ENCODE measurements around the gene OR2F2.

OR2F2 gene

DNA sequence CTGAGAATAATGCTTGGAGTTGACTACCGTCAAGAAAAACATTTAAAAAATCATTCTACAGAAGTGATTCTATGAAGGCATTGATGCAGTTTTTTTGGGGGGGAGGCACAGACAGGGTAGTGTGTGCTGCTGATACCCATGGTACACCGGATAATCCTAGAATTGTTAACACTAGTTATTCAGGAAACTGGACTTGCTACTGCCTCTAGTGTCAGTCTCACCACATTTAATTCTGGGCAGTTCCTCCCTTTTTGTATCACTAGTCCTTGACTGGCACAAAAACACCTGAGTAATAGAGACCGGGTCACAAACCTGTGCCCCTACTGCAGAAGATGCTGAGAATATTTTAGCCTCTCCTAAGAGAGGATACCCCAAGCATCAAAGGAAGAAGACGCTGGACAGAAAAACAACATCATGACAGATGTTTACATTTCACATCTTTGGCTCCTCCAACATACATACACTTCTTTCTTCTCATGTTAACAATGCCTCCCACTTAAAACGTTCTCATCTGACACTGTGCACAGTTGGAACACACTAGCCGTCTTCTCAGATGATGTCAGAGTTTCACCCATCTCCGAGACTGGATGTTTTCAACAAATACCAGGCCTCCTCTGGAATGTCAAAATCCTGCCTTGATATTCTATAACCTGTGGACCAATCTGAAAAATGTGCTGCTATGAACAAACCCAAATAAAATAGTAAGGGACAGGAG lies 19.9 kb upstream of the OR2F2 start:
- no peak for DNase-seq

- DNase-seq, result no peak
These were observed 10.2 kb upstream of the OR2F2 start for GRCh38 chr7:143924851-143925250.

DNA sequence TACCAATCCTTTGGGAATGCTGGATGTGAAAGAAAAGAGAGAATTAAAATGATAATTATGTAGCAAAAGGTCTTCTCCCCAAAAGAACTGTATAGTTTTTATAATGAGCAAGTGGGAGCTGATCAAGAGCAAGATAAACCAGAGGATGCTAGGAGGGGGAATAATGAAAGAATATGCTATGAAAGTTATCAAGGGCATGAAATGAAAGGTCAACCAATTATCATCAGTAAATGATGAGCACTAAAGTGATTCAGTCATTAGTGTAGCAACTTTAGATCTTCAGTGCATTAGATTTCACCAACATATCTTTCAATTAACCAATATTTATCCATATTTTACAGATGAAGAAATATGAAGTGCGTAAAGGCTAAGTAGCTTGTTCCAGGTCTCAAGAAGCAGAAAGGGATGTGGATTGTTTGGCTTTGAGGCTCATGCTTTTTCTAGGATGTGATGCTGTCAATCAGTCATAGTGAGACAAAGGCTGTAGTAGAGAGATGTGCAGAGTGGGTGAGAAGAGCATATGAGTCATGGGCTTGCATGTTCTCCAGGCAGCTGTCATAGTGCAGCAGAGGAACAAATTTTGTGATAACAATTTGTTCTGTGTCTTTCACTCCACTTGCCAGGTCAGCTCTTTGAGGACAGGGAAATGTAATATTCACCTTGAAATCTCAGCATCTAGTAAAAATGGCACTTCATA lies 5.7 kb upstream of the OR2F2 start:
- no peak for DNase-seq

GRCh38 chr7:143931739-143932138 lies 3.3 kb upstream of the OR2F2 start:
- DNase-seq, result no peak

DNA sequence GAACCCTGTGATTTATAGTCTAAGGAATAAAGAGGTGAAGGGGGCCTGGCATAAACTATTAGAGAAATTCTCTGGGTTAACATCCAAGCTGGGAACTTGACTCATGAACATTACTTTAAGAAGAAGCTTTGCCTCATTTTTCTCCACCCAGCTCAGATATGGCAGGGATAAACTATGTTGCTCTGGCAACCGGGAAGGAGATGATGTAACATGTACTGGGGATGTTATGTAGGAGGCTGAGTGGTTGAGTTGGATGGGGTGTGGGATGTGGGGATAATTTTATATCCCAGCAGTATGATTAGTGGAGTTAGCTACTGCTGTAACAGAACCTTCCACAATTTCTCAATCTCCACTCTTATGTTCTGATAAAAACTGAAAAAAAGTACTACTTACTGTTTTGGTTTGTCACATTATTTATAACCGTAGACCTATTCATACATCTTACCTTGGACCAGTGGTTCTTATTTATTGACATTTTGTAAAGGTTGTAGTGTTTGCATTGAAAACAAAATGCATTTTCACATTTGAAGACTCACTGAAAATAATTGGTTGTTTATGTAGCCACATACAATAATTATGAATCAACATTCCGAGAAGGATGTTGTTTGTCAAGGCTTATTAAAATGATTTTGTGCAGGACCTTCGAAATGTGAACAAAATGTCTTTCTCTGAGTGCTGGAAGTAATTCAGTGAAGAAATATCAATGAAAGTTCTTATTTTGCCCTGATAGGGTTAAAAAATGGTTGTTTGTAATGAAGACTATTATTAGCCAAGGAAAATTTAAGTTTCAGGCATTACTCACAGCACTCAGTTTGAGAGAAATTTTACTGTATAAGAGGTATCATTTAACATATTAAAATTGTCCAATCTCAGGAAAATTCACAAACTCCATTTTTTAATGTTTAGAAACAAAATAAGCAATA lies 1.3 kb downstream of the OR2F2 start:
- DNase-seq, result no peak

DNA sequence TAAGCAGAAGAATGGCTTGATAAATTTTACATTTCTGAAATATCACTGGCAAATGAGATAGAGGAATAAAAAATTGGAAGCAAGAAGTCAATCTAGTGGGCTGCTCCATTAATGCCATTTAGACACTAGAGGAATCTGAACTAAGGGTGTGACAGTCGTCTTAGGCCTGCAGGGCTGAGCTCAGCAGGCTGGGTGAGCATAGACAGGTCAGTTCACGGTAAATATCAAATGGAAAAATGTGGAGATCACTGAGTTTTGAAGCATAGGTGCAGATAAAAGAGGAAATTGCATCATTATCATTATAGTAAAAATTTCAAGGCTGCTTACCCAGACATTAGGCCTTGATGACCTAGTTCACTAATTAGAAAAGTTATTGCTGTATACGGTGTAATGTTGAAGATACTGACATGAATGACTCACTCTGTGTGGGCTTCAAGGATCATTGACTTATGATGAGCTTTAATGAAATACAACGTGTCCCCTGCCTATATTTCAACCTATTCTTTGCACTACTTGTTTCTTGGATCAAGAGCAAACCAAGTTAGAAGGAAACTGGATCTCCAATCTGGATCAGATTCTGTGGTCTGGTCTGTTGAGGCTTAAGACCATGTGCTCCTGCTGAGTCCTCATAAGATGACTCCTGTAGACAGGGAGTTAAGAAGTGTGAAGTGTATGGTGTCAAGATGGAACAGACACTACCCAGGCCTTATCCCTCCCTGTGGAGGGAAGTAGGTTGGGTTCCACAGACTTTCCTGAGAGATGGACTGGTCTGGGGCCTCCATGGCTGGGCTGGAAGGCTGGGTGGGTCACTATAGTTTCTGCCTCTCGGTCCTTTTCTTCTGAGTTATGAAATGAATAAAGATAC lies 3.6 kb downstream of the OR2F2 start:
- no peak for DNase-seq

GRCh38 chr7:143945423-143945822 lies 10.4 kb downstream of the OR2F2 start:
- DNase-seq, result no peak

GRCh38 chr7:143947111-143947510 lies 12.1 kb downstream of the OR2F2 start:
- no peak for DNase-seq

DNA sequence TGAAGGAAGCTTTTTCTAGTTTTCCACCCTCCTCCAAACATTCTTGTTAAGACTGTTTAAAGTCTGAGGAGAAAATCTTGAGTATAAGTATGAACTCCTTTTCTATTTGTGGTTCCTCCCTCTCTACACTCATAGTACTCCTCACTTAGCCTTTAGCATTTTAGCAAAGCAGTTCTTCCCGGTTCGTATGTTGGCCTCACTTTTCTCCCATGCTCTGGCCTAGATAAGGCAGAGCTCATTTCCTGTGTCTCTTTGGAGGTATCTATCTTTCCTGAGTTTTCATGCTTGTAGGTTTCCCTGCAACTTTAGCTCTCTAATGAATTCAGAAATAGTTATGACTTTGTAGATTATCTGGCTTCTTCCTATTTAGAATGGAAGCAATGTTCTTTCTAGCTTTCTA lies 13.7 kb downstream of the OR2F2 start:
- DNase-seq, result no peak

GRCh38 chr7:143953421-143953820 lies 18.4 kb downstream of the OR2F2 start:
- DNase-seq, result no peak

- DNase-seq, result no peak
These were observed 19.1 kb downstream of the OR2F2 start for GRCh38 chr7:143954135-143954534.

DNA sequence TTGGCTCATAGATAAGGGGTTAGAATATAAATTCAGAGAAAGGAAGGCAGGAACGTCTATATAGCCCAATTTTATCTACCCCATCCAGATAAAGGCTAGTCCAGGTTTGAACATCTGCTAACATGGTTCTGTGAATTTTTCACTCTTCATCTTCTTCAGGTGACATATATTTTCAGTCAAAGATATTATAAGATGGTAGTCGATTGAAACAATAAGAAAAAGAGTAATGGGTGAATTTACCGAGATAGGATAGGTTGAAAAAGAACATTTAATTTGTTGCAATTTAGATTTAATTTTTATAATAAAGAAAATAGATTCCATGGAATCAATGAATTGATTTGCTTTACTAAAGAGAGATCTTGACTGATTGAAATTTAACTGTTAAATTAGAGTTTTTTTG lies 19.5 kb downstream of the OR2F2 start, which contains the start of gene OR2F1:
Gene OR2F1 (plus strand): TSS at position 301 of the 400 bp plus-strand sequence. CDS start 5,127 bp downstream, outside the sequence.
- no peak for DNase-seq

DNA sequence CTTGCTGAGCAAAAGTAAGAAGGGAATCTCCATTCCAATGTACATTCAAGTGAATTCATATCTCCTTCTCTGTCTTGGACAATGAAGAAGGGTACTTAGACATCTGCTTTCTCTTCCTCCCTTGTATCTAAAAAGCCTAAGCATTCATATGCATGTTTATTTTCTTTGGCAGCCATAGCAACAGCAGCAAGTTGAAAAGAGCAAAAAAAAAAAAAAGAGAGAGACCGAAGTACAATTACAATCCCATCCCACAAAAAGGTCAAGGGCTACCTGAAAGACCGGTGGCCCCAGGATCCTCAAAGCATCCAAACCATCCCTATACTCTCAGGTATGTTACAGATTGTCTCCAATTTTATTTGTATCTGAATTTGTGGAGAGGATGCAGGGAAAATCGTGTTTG lies 23.7 kb downstream of the OR2F2 start:
- DNase-seq, result no peak

DNA sequence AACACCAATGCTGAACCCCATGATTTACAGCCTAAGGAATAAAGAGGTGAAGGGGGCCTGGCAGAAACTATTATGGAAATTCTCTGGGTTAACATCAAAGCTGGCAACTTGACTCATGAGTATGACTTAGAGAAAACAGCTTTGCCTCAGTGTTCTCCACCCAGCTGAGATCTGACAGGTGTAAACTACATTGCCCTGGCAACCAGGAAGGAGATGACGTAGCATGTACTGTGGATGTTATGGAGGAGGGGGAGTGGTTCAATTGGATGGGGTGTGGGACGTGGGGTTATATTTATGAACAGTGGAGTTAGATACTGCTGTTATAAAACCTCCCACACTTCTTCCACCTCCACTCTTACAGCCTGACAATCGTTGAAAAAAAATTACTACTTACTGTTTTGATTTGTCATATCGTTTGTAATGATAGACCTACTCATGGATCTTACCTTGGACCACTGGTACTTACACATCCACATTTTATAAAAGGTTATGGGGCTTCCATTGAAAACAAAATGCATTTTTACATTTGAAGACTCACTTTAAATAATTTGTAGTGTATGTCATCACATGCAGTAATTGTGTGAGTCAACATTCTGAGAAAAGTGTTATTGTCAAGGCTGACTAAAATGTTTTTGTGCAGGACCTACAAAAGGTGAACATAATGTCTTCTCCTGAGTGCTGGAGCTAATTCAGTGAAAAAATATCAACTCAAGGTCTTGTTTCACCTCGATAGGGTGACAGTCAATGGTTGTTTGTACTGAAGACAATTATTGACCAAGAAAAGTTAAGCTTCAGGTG lies 26.0 kb downstream of the OR2F2 start:
- no peak for DNase-seq

- no peak for DNase-seq
These were observed 30.2 kb downstream of the OR2F2 start for GRCh38 chr7:143965280-143965679.

- no peak for DNase-seq
These were observed 32.4 kb downstream of the OR2F2 start for GRCh38 chr7:143967398-143967797.

GRCh38 chr7:143973870-143974416 lies 38.9 kb downstream of the OR2F2 start:
- no peak for DNase-seq

- no peak for DNase-seq
These were observed 39.4 kb downstream of the OR2F2 start for GRCh38 chr7:143974459-143974858.

DNA sequence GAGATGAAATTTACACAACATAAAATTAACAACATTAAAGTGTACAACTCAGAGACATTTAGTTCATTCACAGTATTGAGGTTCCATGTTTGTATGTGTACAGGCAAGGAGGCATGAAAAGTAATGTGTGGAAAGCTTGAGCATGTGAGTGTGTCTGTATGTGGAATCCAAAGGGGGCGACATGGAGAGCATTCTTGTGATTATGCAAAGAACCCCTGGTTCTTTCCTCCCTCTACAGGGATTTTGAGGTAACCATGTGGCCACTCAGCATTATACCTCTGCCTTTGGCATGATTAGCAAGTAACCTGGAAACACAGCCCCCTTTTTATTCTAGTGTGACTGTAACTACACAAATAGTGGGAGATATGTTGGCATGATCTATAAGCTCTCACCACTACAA lies 40.6 kb downstream of the OR2F2 start:
- no peak for DNase-seq

DNA sequence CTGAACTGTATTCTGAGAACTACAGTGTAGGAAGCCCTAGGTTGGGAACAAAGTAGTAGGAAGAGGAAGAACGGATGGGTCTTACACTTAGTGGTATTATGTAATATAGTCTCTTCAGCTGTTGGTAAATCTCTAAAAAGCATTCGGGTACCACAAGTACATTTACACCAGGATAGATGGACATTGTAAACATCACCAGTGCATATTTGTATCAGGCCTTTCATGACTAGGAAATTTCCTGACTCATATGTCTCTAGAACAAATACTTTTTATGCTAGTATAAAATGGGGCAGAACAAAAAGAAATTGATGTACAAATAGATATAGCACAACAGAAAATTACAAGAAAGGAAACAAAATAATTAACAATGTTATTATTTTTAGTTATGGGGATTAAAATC lies 43.6 kb downstream of the OR2F2 start:
- no peak for DNase-seq

- no peak for DNase-seq
These were observed 44.3 kb downstream of the OR2F2 start for GRCh38 chr7:143979359-143979758.

All from NCI-H2171 (cell line).